Mesothelial cell of epicardium (in vitro differentiated cells): ENCODE results near the gene ZNF831. TPM values are rescaled to one million over a fixed set of nuclear protein-coding genes. Genes with fewer than 3 reads are reported as not detected.

Source experiments
- DNase-seq, 2 experiments: peaks; one replicate each; pipeline ENCODE4 v3.0.0; 2021; ENCODE audit warnings: low spot score in 2 of 2; ENCODE audit not compliant: unreplicated experiment in 2 of 2
- H3K27ac Mint-ChIP-seq: 2 replicates; pipeline ENCODE4 v1.8.0; 2021; ENCODE audit warnings: mixed read lengths
- H3K27me3 Mint-ChIP-seq: 2 replicates; pipeline ENCODE4 v1.8.0; 2021; ENCODE audit warnings: low read depth, mixed read lengths
- H3K36me3 Mint-ChIP-seq: 2 replicates; pipeline ENCODE4 v1.8.0; 2021; ENCODE audit warnings: mixed read lengths
- H3K4me1 Mint-ChIP-seq: 2 replicates; pipeline ENCODE4 v1.8.0; 2021; ENCODE audit warnings: mixed read lengths
- H3K4me3 Mint-ChIP-seq: 2 replicates; pipeline ENCODE4 v1.8.0; 2021; ENCODE audit warnings: mild to moderate bottlenecking, moderate library complexity, mixed read lengths
- H3K9me3 Mint-ChIP-seq: 2 replicates; pipeline ENCODE4 v1.8.0; 2021; ENCODE audit warnings: mixed read lengths
- total RNA-seq: library from RNA; stranded (reverse); gene quantifications from 3 replicates; pipeline ENCODE4 v1.2.1, GENCODE V29; 2021
- TF ChIP-seq, protein P1 (sequence below): fragments of 200-600 bp; sonication (generic); IDR thresholded peaks from one replicate; pipeline ENCODE4 v1.5.0; 2021; ENCODE audit warnings: antibody characterized with exemption; ENCODE audit not compliant: unreplicated experiment

Gene ZNF831
- total RNA-seq, 1 donor from 2014 or later: 0.02 TPM

DNA sequence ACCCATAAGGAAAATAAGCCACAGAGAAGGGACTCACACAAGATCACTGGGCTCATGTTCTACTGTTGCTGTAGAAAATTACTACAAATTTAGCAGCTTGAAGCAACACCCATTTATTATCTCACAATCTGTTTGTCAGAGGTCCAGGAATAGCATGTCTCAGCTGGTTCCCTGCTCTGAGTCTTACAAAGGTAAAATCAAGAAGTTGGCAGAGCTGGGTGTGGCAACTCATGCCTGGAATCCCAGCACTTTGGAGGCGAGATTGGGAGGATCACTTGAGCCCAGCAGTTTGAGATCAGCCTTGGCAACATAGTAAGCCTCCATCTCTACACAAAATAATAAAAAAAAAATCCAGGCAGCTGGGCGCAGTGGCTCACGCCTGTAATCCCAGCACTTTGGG is 28.5 kb upstream of the ZNF831 start:
- TF ChIP-seq, protein P1, sequence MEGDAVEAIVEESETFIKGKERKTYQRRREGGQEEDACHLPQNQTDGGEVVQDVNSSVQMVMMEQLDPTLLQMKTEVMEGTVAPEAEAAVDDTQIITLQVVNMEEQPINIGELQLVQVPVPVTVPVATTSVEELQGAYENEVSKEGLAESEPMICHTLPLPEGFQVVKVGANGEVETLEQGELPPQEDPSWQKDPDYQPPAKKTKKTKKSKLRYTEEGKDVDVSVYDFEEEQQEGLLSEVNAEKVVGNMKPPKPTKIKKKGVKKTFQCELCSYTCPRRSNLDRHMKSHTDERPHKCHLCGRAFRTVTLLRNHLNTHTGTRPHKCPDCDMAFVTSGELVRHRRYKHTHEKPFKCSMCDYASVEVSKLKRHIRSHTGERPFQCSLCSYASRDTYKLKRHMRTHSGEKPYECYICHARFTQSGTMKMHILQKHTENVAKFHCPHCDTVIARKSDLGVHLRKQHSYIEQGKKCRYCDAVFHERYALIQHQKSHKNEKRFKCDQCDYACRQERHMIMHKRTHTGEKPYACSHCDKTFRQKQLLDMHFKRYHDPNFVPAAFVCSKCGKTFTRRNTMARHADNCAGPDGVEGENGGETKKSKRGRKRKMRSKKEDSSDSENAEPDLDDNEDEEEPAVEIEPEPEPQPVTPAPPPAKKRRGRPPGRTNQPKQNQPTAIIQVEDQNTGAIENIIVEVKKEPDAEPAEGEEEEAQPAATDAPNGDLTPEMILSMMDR: no peak
- Mint-ChIP-seq H3K4me3 (no peak overlapping the region), H3K9me3 (peaks cover 15% of the 10 kb centered on the region), H3K27ac (no peak overlapping the region), H3K27me3 (peaks cover 3% of the 10 kb centered on the region), H3K36me3 (no peaks in the 10 kb centered on the region), H3K4me1 (no peaks in the 10 kb centered on the region)
- no peak for DNase-seq

GRCh38 chr20:59136027-59136426 is 27.6 kb upstream of the ZNF831 start:
- H3K27me3 Mint-ChIP-seq: peaks cover 3% of the 10 kb centered on the region
- no peaks in the 10 kb centered on the region for H3K4me1 Mint-ChIP-seq
- H3K4me3 Mint-ChIP-seq: no peak overlapping the region
- no peak overlapping the region for H3K27ac Mint-ChIP-seq
- H3K9me3 Mint-ChIP-seq: peaks cover 15% of the 10 kb centered on the region
- H3K36me3 Mint-ChIP-seq: no peaks in the 10 kb centered on the region
- no peak for DNase-seq
- TF ChIP-seq, protein P1: no peak

- Mint-ChIP-seq H3K36me3 (no peaks in the 10 kb centered on the region), H3K9me3 (peaks cover 15% of the 10 kb centered on the region), H3K27ac (no peak overlapping the region), H3K4me1 (no peaks in the 10 kb centered on the region), H3K4me3 (no peak overlapping the region), H3K27me3 (peaks cover 3% of the 10 kb centered on the region)
- TF ChIP-seq, protein P1: no peak
- no peak for DNase-seq
Measured at GRCh38 chr20:59137532-59137931, 26.1 kb upstream of the ZNF831 start.

GRCh38 chr20:59138114-59138748 is 25.4 kb upstream of the ZNF831 start:
- Mint-ChIP-seq H3K27me3 (peaks cover 3% of the 10 kb centered on the region), H3K36me3 (no peaks in the 10 kb centered on the region), H3K4me3 (no peak overlapping the region), H3K27ac (no peak overlapping the region), H3K9me3 (peaks cover 15% of the 10 kb centered on the region), H3K4me1 (no peaks in the 10 kb centered on the region)
- no peak for DNase-seq
- TF ChIP-seq, protein P1: no peak

- Mint-ChIP-seq H3K4me1 (peaks cover 4% of the 10 kb centered on the region), H3K36me3 (no peaks in the 10 kb centered on the region), H3K4me3 (no peak overlapping the region), H3K27me3 (peaks cover 7% of the 10 kb centered on the region), H3K27ac (no peak overlapping the region), H3K9me3 (peaks cover 7% of the 10 kb centered on the region)
- DNase-seq: no peak
- TF ChIP-seq, protein P1: no peak
Measured at GRCh38 chr20:59139998-59140397, 23.6 kb upstream of the ZNF831 start.
